GM10248 (cell line): ENCODE results near the gene NXT2.
"Not testable (repeated sequence)": the region's sequence is repeated elsewhere in the genome, so short reads cannot be mapped to it uniquely, and the experiment has no call there.

Experiments
- CTCF ChIA-PET: fragments of 300-600 bp; sonication (Branson Sonifier 250); formaldehyde crosslinking; extraction: SDS; loops from one replicate; lab custom pipeline; 2021; ENCODE audit warnings: antibody characterized with exemption; lab: Yijun Ruan, JAX
- POLR2A ChIA-PET: fragments of 350-650 bp; sonication (Branson Sonifier 250); formaldehyde crosslinking; extraction: SDS; loops from one replicate; lab custom pipeline; 2020; ENCODE audit warnings: antibody characterized with exemption; lab: Yijun Ruan, JAX
- DNase-seq: peaks from one replicate; pipeline ENCODE4 v3.0.0; 2012; ENCODE audit errors: extremely low spot score
- CTCF ChIP-seq: IDR thresholded peaks from 2 replicates; pipeline ENCODE4 v1.5.1; 2012; ENCODE audit warnings: mild to moderate bottlenecking, low read depth; ENCODE audit errors: extremely low read depth, missing control alignments, control extremely low read depth

Gene NXT2

GRCh38 chrX:109553862-109554261 lies 17.2 kb downstream of the NXT2 start:
- DNase-seq, result no peak
- CTCF ChIA-PET, result no interaction called here
- TF ChIP-seq CTCF, result no peak
- POLR2A ChIA-PET, result no interaction called here

GRCh38 chrX:109576083-109576482 lies 39.4 kb downstream of the NXT2 start:
- CTCF ChIA-PET, POLR2A ChIA-PET, DNase-seq: not testable (repeated sequence)

DNA sequence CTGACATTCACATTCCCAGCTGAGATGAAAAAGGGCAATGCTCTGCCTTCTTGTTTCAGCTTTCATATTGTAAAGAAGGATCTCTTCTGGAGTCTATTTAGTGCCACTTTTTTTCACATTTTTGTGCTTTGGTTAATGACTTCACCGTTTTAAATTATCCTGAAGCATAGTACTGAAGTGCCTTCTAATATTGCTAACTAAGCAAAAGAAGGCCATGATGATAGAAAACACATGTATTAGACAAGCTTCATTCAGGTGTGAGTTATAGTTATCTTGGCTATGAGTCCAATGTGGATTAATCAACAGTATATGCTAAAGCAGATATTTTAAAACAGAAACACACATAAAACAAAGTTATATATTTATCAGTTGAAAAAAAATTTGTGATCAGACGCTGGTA lies 40.4 kb downstream of the NXT2 start:
- CTCF ChIA-PET, result interaction anchor here (1.6 kb wide), 1 partner anchor 19 kb away, joined by 3 read pairs; no protein-coding TSS in a partner anchor
- no peak for TF ChIP-seq CTCF
- no peak for DNase-seq
- POLR2A ChIA-PET, result no interaction called here

DNA sequence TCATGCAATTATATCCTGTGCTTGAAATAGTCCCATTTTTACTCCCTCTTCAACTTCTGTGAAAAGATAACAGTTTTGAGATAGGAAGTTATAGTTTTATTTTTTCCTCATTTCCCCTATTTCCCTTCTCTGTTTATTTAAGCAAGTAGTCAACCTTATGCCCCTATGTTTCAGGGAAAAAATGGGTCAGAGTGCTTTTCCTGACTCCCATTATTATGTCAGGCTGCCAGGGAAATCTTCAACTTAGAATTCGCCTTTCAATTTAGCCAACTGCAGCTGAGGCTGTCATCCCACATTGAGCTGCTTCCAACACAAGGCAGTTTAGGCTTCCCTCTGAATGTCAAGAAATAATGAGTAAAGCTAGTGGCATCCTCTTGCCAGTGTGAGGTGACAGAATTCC lies 42.3 kb downstream of the NXT2 start:
- DNase-seq, result no peak
- no peak for TF ChIP-seq CTCF
- ChIA-PET POLR2A (no interaction called here), CTCF (no interaction called here)

DNA sequence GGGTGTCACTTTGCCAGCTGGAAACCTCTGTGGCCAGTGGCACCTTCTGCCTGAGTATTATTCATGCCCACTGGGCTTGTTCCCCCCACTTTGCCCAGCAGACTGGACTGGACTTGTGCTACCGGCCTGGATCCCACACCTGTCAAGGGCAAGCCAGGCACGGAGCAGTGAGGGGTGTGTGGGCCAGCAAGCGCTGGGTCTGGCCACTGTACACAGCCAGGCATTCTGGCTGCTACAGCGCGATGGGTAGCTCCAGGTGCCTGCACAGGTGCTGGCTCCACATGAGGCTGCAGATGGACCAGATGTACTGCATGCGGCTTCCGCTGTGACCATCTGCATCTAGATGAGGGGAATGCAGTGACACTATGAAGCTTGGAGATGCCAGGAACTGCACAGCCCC lies 48.8 kb downstream of the NXT2 start:
- CTCF ChIA-PET, result interaction anchor here (0.9 kb wide), 1 partner anchor 112 kb away, joined by 3 read pairs; no protein-coding TSS in a partner anchor
- DNase-seq, result no peak
- no peak for TF ChIP-seq CTCF
- POLR2A ChIA-PET, result no interaction called here

DNA sequence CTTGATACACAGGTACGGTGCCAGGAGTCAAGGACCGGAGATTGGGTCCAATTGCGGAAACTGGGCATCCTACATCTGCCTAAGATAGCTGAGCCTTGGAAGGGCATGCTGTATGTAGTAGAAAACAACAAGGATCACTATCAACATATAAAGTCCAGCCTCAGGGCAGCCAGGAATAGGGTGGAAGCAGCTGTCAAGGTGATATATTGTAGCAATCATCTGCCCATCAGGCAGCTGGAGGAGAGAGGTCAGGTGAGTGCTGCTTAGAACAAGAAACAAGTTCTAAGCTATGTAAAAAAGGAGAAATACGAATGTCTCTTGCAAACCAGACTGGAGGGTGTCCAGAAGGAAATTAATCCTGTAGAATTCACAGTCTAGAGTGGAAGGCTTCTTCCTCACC lies 53.5 kb downstream of the NXT2 start:
- CTCF ChIA-PET, result no interaction called here
- POLR2A ChIA-PET, result no interaction called here
- no peak for DNase-seq
- no peak for TF ChIP-seq CTCF
